PFSK-1 (cell line): ENCODE measurements around the gene USP2.

Experiments
- FOXP2 ChIP-seq: optimal IDR thresholded peaks from 2 replicates; pipeline ENCODE3; 2011; ENCODE audit warnings: borderline replicate concordance, control low read depth, inconsistent platforms; ENCODE audit not compliant: insufficient read depth; ENCODE audit errors: extremely low read length, extremely low read depth
- POLR2AphosphoS5 ChIP-seq: IDR thresholded peaks from 2 replicates; pipeline ENCODE4 v1.6.1; 2012; ENCODE audit warnings: low read depth, mild to moderate bottlenecking, control low read depth, low read length, moderate library complexity
- SIN3A ChIP-seq: IDR thresholded peaks from 2 replicates; pipeline ENCODE4 v1.6.1; 2012; ENCODE audit warnings: mild to moderate bottlenecking, low read length, moderate library complexity, borderline replicate concordance; ENCODE audit not compliant: insufficient read depth
- TAF1 ChIP-seq: IDR thresholded peaks from 2 replicates; pipeline ENCODE4 v1.6.1; 2012; ENCODE audit warnings: low read length, control low read depth, borderline replicate concordance; ENCODE audit not compliant: insufficient read depth

DNA sequence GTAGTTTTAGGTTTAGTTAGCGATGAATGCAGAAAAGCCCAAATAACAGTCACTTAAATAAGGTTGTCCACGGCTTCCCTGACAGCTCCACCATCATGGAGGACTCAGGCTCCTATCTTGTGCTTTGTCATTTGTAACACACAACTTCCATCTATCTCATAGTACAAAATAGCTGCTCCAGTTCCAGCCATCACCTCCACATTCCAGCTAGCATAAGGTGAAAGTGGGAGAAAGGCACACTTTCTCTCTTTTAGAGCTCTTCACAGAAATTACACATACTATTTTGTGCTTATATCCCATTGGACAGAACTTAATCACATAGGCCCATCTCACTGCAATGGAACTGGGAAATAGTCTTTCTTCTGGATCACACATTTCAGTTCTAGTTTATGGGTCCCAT is 32.8 kb upstream of the USP2 start:
- TF ChIP-seq TAF1 (no peak), FOXP2 (no peak), POLR2AphosphoS5 (no peak), SIN3A (no peak)
